ENCODE measurements around the gene ZNF577. TPM values are rescaled to one million over a fixed set of nuclear protein-coding genes. Genes with fewer than 3 reads are reported as not detected.

The ZNF577 gene
- total RNA-seq, 4 donors from 2014 or later = 2.0 to 8.4 (median 4.5) TPM

DNA sequence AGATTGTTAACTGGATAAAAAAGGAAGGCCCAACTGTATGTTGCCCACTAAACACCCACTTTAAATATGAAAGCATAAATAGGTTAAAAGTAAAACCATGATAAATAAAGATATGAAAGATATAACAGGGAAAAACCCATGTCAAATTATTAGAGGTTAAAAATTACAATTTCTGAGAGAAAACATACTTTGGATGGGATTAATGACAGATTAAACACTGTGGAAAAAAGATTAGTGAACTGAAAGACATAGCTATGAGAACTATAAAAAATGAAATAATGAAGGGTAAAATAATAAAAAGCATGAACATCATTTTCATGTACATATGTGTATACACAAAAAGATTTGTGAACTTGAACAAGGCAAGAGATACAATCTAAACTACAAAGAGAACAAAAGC is 2.2 kb upstream of the ZNF577 start:
- Histone ChIP-seq H3K27me3 (no peaks in the 10 kb centered on the region), H3K9me3 (peaks cover 12 to 48% (median 31%) of the 10 kb centered on the region in 3 donors), H3K4me1 (peaks cover 4 to 9% of the 10 kb centered on the region in 2 donors), H3K4me3 (no peak overlapping the region), H3K27ac (no peak overlapping the region), H3K36me3 (peaks cover 31 to 60% of the 10 kb centered on the region in 2 donors)
- ATAC-seq (no peak), DNase-seq (no peak)
- TF ChIP-seq POLR2A (IDR thresholded peaks at IDR 0.05) = no peak
- no peak for TF ChIP-seq CTCF (IDR thresholded peaks at IDR 0.05 in 4 of 5, conservative IDR thresholded peaks at IDR 0.05 in 1 of 5)
- intact Hi-C loops (cut with DNase I; ENCODE audit: low total_unique reads) = no loop called here
- in situ Hi-C loops (cut with MboI; ENCODE audit: low sequenced_read_pairs in 4 of 4) = no loop called here

- in situ Hi-C loops (cut with MboI; ENCODE audit: low sequenced_read_pairs in 4 of 4) (no loop called here), intact Hi-C loops (cut with DNase I; ENCODE audit: low total_unique reads) (no loop called here)
- Histone ChIP-seq H3K27ac (no peak overlapping the region), H3K36me3 (peaks cover 9 to 34% of the 10 kb centered on the region in 2 donors), H3K9me3 (peaks cover 2 to 16% (median 5%) of the 10 kb centered on the region in 3 donors), H3K4me3 (no peak overlapping the region), H3K4me1 (peaks cover 4 to 9% of the 10 kb centered on the region in 2 donors), H3K27me3 (no peaks in the 10 kb centered on the region)
- DNase-seq = no peak
- ATAC-seq = no peak
- TF ChIP-seq CTCF (IDR thresholded peaks at IDR 0.05 in 4 of 5, conservative IDR thresholded peaks at IDR 0.05 in 1 of 5) = no peak
- no peak for TF ChIP-seq POLR2A (IDR thresholded peaks at IDR 0.05)
Observed at GRCh38 chr19:51884713-51885112, 3.0 kb downstream of the ZNF577 start.

GRCh38 chr19:51882518-51882917 is 5.2 kb downstream of the ZNF577 start:
- intact Hi-C loops (cut with DNase I; ENCODE audit: low total_unique reads) (no loop called here), in situ Hi-C loops (cut with MboI; ENCODE audit: low sequenced_read_pairs in 4 of 4) (no loop called here)
- peaks cover 0 to 12% (median 6%) of the 10 kb centered on the region in 3 donors for H3K9me3 ChIP-seq
- H3K4me3 ChIP-seq = no peak overlapping the region
- ATAC-seq = no peak
- H3K4me1 ChIP-seq = peaks cover 4 to 9% of the 10 kb centered on the region in 2 donors
- H3K36me3 ChIP-seq = peaks cover 14 to 48% of the 10 kb centered on the region in 2 donors
- no peaks in the 10 kb centered on the region for H3K27me3 ChIP-seq
- TF ChIP-seq POLR2A (IDR thresholded peaks at IDR 0.05) = no peak
- no peak for TF ChIP-seq CTCF (IDR thresholded peaks at IDR 0.05 in 4 of 5, conservative IDR thresholded peaks at IDR 0.05 in 1 of 5)
- DNase-seq = no peak
- no peak overlapping the region for H3K27ac ChIP-seq

DNA sequence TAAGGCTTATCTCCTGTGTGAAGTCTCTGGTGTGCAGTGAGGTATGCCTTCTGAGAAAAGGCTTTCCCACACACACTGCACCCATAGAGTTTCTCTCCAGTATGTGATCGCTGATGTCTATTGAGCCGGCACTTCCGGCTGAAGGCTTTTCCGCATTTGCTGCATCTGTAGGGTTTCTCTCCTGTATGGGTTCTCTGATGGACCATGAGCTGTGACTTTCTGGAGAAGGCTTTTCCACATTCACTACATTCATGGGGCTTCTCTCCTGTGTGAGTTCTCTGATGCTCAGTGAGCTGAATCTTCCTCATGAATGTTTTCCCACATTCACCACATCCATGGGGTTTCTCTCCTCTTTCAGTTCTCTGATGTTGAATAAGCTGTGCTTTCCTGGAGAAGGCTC is 14.7 kb downstream of the ZNF577 start:
- H3K9me3 ChIP-seq = peaks cover 2 to 52% (median 18%) of the 10 kb centered on the region in 3 donors
- ATAC-seq (no peak), DNase-seq (no peak)
- no peak overlapping the region for H3K27ac ChIP-seq
- no peak for TF ChIP-seq CTCF (IDR thresholded peaks at IDR 0.05 in 4 of 5, conservative IDR thresholded peaks at IDR 0.05 in 1 of 5)
- TF ChIP-seq POLR2A (IDR thresholded peaks at IDR 0.05) = no peak
- H3K4me3 ChIP-seq = peak overlapping the region in 1 of 4 donors; percentile 14
- H3K4me1 ChIP-seq = no peaks in the 10 kb centered on the region
- intact Hi-C loops (cut with DNase I; ENCODE audit: low total_unique reads) (no loop called here), in situ Hi-C loops (cut with MboI; ENCODE audit: low sequenced_read_pairs in 4 of 4) (no loop called here)
- H3K36me3 ChIP-seq = peaks cover 16 to 80% of the 10 kb centered on the region in 2 donors
- no peaks in the 10 kb centered on the region for H3K27me3 ChIP-seq
